C4-2B (cell line): ENCODE results near the gene TMCC3.

ENCODE experiments used
- CTCF ChIP-seq: fragments of 450-650 bp; conservative IDR thresholded peaks from 2 replicates; pipeline ENCODE4 v1.5.1; 2017; ENCODE audit warnings: mild to moderate bottlenecking
- ZFX ChIP-seq: fragments of 450-650 bp; IDR thresholded peaks from 2 replicates; pipeline ENCODE4 v1.6.1; 2017

GRCh38 chr12:94694732-94695131 is 44.4 kb upstream of the TMCC3 start:
- TF ChIP-seq ZFX (no peak), CTCF (no peak)
